ENCODE measurements around the gene NPY5R. TPM values are rescaled to one million over a fixed set of nuclear protein-coding genes. Genes with fewer than 3 reads are reported as not detected.

NPY5R gene
- total and polyA plus RNA-seq, 2 of the 4 experiments (the other 2 are of a cell fraction), result not detected

- Histone ChIP-seq H3K23ac (ENCODE audit: low read depth, low read length) (no peak overlapping the region), H2BK120ac (ENCODE audit: low read depth, low read length) (no peak overlapping the region), H2BK15ac (ENCODE audit: low read depth, low read length) (no peak overlapping the region), H3K27ac (ENCODE audit: insufficient read depth, low read length) (no peak overlapping the region), H3K36me3 (ENCODE audit: control insufficient read depth, insufficient read depth, low read length) (no peaks in the 10 kb centered on the region), H4K8ac (ENCODE audit: low read depth in 2 of 2, low read length in 2 of 2) (no peak overlapping the region), H3K9me1 (ENCODE audit: insufficient read depth, low read length) (no peaks in the 10 kb centered on the region), H3K9me3 (ENCODE audit: control insufficient read depth, insufficient read depth, low read length) (no peaks in the 10 kb centered on the region), H4K91ac (ENCODE audit: insufficient read depth, low read depth, low read length) (no peak overlapping the region), H4K5ac (ENCODE audit: low read depth, low read length) (no peak overlapping the region), H3K4me2 (ENCODE audit: low read depth, low read length) (peak overlapping the region; percentile 21; the same call in 1 of the 2 replicates), H2AFZ (replicated peaks; ENCODE audit: low read length, poor library complexity) (no peak overlapping the region), H3K4ac (ENCODE audit: low read depth, low read length) (no peak overlapping the region), H3K4me3 (ENCODE audit: insufficient read depth, low read depth, low read length) (no peak overlapping the region), H3K27me3 (ENCODE audit: control insufficient read depth, insufficient read depth, low read length) (no peaks in the 10 kb centered on the region), H2BK20ac (ENCODE audit: low read depth, low read length) (no peak overlapping the region), H2AK5ac (ENCODE audit: low read depth, low read length) (no peak overlapping the region), H3K4me1 (ENCODE audit: control insufficient read depth, insufficient read depth, low read length) (no peaks in the 10 kb centered on the region), H2BK5ac (ENCODE audit: low read depth, low read length, poor library complexity, severe bottlenecking) (no peak overlapping the region), H3K56ac (ENCODE audit: extremely low read depth, insufficient read depth, low read length) (no peak overlapping the region), H3K14ac (replicated peaks; ENCODE audit: low read depth, low read length) (no peak overlapping the region), H3K18ac (ENCODE audit: low read depth, low read length) (no peak overlapping the region), H2AK9ac (replicated peaks; ENCODE audit: low read depth, low read length, poor library complexity) (no peak overlapping the region), H3K9ac (ENCODE audit: low read depth, low read length) (no peak overlapping the region), H4K20me1 (ENCODE audit: insufficient read depth, low read length) (no peaks in the 10 kb centered on the region), H3K79me1 (ENCODE audit: low read depth in 1 of 2, low read length in 2 of 2) (no peaks in the 10 kb centered on the region)
- in situ Hi-C loops (cut with MboI; ENCODE audit: low sequenced_read_pairs) (no loop called here), dilution Hi-C loops (cut with HindIII; ENCODE audit: low sequenced_read_pairs, unreplicated experiment) (no loop called here), intact Hi-C loops (cut with micrococcal nuclease) (no loop called here)
- CTCF ChIA-PET, result no interaction called here
- TF ChIP-seq ELK1 (IDR thresholded peaks at IDR 0.05; ENCODE audit: borderline replicate concordance, low read depth, low read length) (no peak), POLR2A (IDR thresholded peaks at IDR 0.05; ENCODE audit: low read depth, low read length) (no peak), BHLHE40 (IDR thresholded peaks at IDR 0.05; ENCODE audit: low read depth, low read length) (no peak), MAZ (IDR thresholded peaks at IDR 0.05; ENCODE audit: borderline replicate concordance, low read depth, low read length) (no peak), USF2 (IDR thresholded peaks at IDR 0.05; ENCODE audit: low read depth, low read length) (no peak), FOS (IDR thresholded peaks at IDR 0.05; ENCODE audit: low read depth, low read length) (no peak), RCOR1 (IDR thresholded peaks at IDR 0.05; ENCODE audit: insufficient replicate concordance, low read length) (no peak), NFE2L2 (IDR thresholded peaks at IDR 0.05; ENCODE audit: low read depth, low read length) (no peak), CEBPB (IDR thresholded peaks at IDR 0.05; ENCODE audit: low read depth, low read length) (no peak), RFX5 (IDR thresholded peaks at IDR 0.05; ENCODE audit: low read depth, low read length) (no peak), CTCF (conservative IDR thresholded peaks at IDR 0.05; ENCODE audit: low read depth, low read length) (no peak), MAFK (IDR thresholded peaks at IDR 0.05; ENCODE audit: low read depth, low read length) (no peak), CHD1 (IDR thresholded peaks at IDR 0.05; ENCODE audit: low read depth, low read length) (no peak), RAD21 (IDR thresholded peaks at IDR 0.05; ENCODE audit: low read length) (no peak), MXI1 (IDR thresholded peaks at IDR 0.05; ENCODE audit: borderline replicate concordance, low read depth, low read length) (no peak), SMC3 (IDR thresholded peaks at IDR 0.05; ENCODE audit: low read depth, low read length) (no peak)
- POLR2A ChIA-PET (ENCODE audit: unreplicated experiment), result no interaction called here
- DNase-seq (peak; percentile 28), ATAC-seq (ENCODE audit: low read depth) (no peak)
- BruUV-seq (replicated peaks), result no TSS peak
Measured at GRCh38 chr4:163395055-163395454, 51.4 kb downstream of the NPY5R start.

All from IMR-90 (cell line).